ENCODE results near the gene OR52A1. TPM values are rescaled to one million over a fixed set of nuclear protein-coding genes. Genes with fewer than 3 reads are reported as not detected.
"Not testable (repeated sequence)": the region's sequence is repeated elsewhere in the genome, so short reads cannot be mapped to it uniquely, and the experiment has no call there.

The OR52A1 gene
- not detected in 2 replicates for total RNA-seq (2014; rRNA removed; shearing (Covaris generic))
- polyA plus RNA-seq (2014; cell fraction: nucleus; rRNA removed): not detected in 2 replicates

DNA sequence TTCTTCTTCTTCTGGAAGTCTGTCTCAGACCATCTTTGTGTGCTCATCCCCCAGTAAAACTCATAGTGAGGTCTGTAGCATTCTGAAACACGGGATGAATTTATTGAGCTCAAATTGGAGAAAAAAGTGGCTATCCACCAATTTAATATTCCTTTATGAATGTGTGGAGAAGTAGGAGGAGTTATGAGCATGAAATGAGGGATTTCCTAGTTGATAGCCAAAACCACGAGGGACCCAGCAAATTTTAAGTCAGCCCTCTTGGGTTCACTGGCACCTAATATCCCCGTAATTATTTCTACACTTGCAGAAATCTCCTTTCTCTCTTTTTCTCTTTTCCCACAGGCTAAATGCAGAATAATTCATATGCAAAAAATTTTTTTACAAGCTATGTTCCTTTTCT, at the start of gene OR52A1:
Gene OR52A1, minus strand, starts transcription at position 101 of the 400 bp plus-strand sequence. CDS start 2,388 bp downstream, outside the sequence.
- DNase-seq (ENCODE audit: extremely low read depth, low read depth): no peak

DNA sequence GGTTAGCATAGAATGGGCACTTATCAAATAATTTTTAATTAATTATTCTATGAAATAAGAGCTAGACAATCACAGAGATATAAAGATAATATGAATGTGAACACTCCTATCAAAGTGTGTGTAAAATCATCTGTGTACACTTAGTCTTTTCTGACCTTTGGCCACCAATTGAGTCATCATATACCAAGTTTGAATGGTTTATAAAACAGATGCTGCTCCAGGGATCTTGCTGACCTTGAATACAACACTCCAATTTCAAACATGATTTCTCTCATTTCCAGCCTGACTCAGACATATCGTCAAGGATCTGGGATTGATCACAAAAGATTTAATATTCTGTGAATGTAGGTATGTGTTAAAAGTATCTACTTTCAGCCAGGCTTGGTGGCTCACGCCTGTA, 48.8 kb upstream of the OR52A1 start:
- no peak for DNase-seq (ENCODE audit: extremely low read depth, low read depth)

DNA sequence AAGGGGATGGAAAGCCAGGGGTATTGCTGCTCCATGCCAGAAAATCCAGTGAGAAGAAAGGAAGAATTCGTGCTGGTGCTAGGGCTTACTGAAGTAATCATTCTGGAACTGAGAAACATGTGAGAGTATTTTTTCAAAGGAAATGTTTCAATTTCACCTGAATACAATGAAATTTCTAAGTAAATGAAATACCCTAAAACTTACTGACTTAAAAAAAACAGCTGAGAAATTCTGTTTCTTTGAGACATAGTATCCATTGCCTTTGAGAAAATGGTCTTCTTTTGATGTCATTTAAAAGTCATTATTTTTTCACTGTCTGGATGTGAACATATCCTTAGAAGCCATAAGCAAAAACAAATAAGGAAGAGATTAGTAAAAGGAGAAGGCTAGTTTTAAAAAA, 46.0 kb upstream of the OR52A1 start, which contains the start of gene OR51V1:
Gene OR51V1, minus strand, starts transcription at position 101 of the 400 bp plus-strand sequence. Its CDS starts 0 bp downstream, at position 101.
- no peak for DNase-seq (ENCODE audit: extremely low read depth, low read depth)

DNA sequence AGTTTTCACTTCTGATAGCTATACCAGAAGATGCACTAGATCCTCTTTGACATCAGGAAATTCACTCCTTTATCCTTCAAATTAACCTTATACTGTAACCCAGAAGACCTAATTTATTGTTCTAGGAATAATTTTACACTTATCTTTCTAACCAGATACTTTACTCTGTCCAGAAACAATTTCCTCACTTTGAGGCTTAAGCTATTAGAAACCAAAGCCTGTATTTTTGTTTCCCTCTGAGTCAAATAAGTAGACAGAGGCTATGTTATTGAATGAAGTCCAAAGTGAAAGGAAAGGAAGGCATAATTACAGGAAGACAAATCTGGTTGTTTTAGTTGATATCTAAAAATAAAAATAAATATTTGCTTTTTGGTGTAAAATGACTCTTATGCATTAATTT, 43.7 kb upstream of the OR52A1 start:
- DNase-seq (ENCODE audit: extremely low read depth, low read depth): no peak

DNA sequence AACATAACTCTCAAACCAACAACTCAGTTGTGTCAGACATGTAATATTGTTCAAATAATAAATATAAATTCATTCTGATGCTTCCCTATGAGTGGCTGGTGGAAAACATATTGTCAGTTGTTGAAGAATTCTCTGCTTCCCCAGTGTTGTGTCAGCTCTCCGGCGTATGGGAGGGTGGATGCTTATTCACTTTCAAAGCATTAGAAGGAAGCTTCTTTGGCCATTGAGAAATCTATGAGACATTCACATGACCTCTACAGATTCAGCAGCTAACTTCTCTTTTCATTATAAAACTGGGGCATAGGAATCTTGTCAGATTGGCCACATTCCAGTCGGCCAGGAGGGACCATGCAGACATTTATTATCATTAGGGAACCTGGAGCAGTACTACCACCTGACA, 43.0 kb upstream of the OR52A1 start:
- DNase-seq (ENCODE audit: extremely low read depth, low read depth): no peak

DNA sequence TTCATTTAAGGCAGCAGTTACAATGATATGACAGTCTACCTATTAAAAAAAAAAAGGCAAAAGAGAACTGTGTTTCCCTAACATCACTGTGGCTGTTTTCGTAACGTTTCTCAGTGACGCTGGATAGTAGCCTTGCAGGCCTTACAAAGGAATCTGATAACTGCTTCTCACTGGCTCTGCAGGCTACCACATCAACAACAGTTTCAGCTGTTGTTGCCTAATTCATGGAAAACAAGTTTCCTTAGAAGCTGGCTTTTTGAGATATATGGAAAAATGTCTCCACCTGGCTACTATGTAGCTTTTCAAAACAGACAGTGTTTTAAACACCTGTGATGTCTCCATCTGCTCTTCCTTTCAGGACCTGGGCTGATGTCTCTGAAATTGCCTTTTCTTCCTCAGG, 42.2 kb upstream of the OR52A1 start:
- DNase-seq (ENCODE audit: extremely low read depth, low read depth): no peak

DNA sequence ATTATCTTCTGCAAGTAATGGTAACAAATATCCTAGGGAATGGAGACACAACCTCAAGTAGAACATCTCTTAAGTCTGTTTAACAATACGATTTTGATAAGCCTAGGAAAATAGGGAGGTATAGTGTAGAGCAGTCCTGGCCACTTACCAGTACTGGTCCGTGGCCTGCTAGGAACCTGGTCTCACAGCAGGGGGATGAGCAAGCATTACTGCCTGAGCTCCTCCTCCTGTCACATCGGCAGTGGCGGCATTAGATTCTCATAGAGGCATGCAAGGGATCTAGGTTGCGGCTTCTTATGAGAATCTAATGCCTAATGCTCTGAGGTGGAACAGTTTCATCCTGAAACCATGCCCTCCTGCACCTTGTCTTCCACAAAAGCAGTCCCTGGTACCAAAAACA, 41.5 kb upstream of the OR52A1 start:
- DNase-seq (ENCODE audit: extremely low read depth, low read depth): no peak

DNA sequence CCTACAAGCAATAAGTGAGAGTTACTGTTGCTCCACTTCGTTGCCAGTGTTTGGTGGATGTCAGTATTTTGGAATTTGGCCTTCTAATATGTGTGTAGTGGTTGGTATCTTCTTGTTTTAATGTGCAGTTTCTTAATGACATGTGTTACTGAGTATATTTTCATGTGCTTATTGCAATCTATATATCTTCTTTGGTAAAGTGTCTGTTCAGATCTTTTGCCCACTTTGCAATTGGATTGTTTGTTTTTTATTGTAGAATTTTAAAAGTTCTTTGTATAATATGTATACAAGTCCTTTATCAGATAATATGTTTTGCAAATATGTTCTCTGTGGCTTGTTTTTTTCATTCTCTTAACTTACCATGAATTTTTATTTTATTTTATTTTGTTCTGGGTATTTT, 38.2 kb upstream of the OR52A1 start:
- DNase-seq (ENCODE audit: extremely low read depth, low read depth): no peak

DNA sequence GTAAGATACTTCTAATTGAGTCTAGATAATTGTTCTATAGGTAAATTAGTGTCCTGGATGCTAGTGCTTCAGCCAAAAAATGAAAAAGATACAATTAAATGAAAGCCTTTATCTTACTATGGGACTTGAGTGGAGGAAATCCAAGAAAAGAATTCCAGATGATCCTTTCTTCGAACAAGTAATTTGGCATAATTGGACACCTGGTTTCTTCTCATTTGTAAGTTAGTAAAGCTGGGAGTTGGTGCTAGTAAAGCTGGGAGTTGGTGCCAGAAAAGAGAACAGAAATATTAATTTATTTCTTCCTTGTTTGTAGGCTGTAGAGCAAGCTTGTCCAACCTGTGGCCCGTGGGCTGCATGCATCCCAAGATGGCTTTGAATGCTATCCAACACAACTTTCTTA, 33.6 kb upstream of the OR52A1 start:
- DNase-seq (ENCODE audit: extremely low read depth, low read depth): no peak

DNA sequence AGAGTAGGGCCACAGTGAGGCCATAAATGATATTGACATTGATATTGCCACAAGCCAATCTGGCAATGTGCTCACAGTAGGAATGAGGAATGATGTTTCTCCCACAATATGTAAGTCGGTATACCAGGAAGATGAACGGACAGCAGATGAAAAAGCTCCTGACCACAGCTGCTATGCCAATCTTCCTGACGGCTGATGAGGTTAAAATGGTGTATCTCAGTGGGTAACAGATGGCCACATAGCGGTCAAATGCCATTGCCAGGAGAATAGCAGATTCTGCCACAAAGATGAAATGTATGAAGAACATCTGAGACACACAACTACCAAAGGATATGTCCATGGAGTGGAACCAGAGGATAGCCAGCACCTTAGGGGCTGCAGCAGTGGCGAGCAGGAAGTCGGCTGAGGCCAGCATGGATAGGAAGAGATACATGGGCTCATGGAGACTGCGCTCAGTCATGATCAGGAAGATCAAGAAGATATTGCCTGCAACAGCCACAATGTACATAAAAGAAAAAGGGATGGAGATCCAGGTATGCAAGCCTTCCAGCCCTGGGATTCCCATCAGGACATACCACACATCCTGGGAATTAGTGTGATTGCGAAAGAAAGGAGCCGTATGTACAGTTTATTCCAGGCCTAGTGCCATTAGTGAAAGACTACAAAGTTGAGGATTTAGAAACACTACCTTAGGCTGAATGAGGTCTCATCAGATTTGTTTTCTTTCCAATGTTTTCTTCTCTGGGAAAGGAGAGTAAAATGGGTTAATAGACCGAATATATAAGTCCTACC, 23.7 kb upstream of the OR52A1 start:
- DNase-seq (ENCODE audit: extremely low read depth, low read depth): no peak

DNA sequence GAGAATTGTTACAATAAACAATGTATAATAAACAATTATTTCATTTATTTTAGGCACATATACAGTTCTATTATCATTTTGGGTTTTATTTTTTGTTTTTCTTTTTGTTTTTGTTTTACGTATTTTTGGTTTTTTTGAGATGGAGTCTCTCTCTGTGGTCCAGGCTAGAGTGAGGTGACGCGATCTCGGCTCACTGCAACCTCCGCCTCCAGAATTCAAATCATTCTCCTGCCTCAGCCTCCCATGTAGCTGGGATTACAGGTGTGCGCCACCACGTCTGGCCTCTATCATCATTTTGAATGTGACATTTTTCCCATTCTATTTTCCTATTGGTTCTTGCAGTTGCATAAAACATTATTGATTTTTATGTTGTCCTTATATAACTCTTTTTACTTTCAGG, 20.4 kb upstream of the OR52A1 start:
- no peak for DNase-seq (ENCODE audit: extremely low read depth, low read depth)

DNA sequence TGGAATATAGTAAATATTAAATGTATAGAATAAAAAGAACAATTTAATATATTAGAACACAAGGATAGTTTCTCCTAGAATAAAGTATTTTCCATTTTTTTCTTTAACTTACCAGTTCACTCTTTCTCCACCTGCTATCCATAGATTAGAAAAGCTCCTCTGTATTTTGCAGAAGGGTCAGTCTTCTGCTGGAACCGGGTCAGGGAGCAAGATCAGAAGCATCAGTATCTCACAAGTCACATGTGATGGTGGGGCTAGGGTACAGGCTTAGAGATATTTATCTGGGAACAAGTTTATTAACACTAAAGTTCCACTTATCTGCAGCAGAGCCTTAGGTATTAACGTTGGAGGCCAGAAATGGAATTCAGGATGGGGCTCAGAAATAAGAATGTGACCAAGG, 17.3 kb upstream of the OR52A1 start:
- DNase-seq (ENCODE audit: extremely low read depth, low read depth): no peak

DNA sequence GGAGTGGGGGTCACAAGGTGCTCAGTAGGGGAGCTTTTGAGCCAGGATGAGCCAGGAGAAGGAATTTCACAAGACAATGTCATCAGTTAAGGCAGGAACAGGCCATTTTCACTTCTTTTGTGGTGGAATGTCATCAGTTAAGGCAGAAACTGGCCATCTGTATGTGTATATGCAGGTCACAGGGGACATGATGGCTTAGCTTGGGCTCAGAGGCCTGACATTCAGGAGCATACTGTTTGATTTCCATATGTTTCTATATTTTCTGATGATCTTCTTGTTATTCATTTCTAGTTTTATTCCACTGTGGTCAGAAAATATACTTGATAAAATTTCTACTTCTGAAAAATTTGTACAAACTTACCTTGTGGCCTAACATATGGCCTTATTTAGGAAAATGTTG, 11.3 kb upstream of the OR52A1 start:
- DNase-seq (ENCODE audit: extremely low read depth, low read depth): not testable (repeated sequence)

DNA sequence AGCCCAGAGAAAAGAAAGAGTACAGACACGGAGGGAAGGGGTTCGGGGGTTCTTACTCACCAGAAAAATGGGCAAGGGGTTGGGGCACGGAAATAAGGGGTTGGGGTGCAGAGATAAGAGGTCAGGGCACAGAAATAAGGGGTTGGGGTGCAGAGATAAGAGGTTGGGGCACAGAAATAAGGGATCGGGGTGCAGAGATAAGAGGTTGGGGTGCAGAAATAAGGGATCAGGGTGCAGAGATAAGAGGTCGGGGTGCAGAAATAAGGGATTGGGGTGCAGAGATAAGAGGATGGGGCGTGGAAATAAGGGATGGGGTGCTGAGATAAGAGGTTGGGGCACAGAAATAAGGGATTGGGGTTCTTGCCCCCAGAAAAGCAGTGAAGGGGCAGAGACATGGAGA, 10.2 kb upstream of the OR52A1 start:
- not testable (repeated sequence) for DNase-seq (ENCODE audit: extremely low read depth, low read depth)

DNA sequence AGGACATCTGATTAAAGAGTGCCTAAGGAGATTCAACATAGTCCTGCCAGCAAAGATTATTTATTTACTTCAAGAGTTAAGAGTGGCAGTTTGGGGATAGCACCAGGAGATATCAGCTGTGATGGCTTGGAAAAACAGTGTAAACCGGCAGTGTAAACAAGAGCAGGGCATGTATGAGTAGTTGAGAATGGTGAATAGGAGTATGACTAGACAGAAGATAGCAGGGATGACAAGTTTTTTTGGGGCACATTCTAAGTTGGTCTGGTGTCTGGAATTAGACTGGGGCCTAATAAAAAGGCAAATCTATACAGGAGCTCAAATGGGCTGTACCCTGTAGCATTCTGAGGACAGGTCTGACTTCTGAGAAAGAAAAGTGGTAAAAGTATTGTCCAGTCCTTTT, 6.5 kb upstream of the OR52A1 start:
- not testable (repeated sequence) for DNase-seq (ENCODE audit: extremely low read depth, low read depth)

DNA sequence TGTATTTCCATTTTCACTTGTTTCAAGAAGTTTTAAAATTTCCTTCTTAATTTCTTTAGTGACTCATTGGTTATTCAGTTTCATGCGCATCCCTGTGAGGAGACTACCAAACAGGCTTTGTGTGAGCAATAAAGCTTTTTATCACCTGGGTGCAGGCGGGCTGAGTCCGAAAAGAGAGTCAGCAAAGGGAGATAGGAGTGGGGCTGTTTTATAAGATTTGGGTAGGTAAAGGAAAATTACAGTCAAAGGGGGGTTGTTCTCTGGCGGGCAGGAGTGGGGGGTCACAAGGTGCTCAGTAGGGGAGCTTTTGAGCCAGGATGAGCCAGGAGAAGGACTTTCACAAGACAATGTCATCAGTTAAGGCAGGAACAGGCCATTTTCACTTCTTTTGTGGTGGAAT, 5.7 kb upstream of the OR52A1 start:
- DNase-seq (ENCODE audit: extremely low read depth, low read depth): not testable (repeated sequence)

DNA sequence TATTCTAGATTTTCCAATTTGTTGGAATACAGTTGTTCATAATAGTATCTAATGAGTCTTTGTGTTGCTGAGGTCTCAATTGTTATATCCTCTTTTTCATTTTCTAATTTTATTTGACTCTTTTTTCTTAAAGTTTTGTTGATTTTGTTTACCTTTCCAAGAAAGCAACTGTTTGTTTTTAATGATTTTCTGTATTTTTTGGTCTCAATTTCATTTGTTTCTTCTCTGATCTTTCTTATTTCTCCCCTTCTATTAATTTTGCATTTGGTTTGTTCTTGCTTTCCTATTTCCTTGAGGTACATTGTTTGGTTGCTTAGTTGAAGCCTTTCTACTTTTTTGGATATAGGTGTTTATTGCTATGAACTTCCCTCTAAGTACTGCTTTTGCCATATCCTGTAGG, 5.2 kb upstream of the OR52A1 start:
- no peak for DNase-seq (ENCODE audit: extremely low read depth, low read depth)

DNA sequence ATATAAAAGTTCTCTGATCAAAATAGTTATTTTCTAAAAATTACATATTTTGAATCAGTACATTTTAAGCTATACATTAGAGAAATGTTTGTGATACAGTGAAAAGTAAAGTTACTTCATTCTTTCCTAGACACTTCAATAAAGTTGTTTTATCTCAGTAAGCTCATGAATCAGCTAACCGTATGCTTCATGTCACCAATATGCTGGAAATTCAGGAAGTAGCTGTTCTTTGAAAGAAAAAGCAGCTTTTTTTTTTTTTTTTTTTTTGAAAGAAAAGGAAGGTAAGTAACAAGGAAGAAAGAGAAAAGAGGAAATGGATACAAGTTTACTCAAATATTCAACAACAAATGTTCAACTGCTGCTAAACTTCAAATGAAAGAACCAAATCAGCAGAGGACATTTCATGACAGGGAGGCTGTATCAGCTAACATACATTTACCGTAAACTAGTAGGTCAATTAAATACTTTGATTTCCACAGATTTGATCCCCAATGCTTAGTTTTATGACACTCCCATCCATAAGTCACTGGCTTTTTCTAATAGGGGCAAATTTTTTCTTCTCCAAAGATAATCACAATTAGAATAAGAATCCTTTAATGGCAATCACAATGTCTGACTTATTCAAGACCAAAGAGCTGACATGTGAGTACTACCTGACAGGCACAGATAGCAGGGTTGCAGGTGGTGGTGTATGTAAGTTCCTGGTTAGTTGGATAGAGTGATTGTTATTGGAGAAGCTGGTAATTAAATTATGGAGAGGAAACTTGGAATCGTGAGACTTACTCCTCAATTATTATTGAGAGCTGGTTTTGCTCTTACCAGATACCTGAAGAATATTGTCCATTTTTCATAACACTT, 754 bp downstream of the OR52A1 start:
- DNase-seq (ENCODE audit: extremely low read depth, low read depth): no peak

DNA sequence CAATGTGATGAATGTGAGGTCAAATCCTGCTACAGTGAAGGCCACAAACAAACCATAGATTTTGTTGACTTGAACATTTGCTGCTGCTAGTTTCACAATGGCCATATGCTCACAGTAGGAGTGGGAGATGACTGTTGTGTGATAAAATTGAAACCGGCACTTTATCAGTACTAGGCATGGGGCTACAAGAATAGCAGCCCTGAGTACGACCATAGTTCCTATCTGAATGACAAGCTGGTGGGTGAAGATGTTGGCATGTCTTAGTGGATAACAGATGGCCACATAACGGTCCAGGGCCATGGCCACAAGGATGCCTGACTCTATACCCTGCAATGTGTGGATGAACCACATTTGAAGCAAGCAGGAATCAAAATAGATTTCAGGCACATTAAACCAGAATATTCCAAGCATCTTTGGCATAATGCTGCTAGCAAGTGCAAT, 2.8 kb downstream of the OR52A1 start:
- DNase-seq (ENCODE audit: extremely low read depth, low read depth): no peak

DNA sequence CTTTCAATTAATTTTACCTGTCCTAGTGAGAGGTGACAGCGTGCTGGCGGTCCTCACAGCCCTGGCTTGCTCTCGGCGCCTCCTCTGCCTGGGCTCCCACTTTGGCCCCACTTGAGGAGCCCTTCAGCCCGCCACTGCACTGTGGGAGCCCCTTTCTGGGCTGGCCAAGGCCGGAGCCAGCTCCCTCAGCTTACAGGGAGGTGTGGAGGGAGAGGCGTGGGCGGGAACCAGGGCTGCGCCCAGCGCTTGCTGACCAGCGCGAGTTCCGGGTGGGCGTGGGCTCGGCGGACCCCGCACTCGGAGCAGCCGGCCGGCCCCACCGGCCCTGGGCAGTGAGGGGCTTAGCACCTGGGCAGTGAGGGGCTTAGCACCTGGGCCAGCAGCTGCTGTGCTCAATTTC, 10.4 kb downstream of the OR52A1 start:
- not testable (repeated sequence) for DNase-seq (ENCODE audit: extremely low read depth, low read depth)

DNA sequence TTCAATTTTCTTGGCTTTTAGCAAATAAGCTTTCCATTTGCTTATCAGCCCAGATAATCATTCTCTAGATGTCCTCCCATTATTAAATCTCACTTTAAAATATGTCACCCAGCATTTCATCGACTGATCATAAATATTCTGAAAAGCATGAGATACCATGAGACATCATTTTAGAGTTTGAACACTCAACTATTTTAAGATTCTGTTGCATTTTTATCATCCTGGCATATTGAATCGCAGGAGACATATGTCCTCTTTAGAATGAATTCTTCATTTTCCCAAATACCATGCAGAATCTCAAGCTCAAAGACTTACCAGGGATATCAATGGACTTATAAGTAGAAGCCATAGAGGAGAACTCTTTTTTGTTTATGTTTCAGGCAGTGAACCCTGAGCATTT, 16.6 kb downstream of the OR52A1 start, which contains the start of gene OR52A5:
Gene OR52A5, minus strand, starts transcription at position 361 of the 400 bp plus-strand sequence. CDS start 5,714 bp downstream, outside the sequence.
- no peak for DNase-seq (ENCODE audit: extremely low read depth, low read depth)

Measured in NCI-H460 (cell line).